ENCODE results near the gene TUBA1A. TPM values are rescaled to one million over a fixed set of nuclear protein-coding genes. Genes with fewer than 3 reads are reported as not detected.
"Not testable (repeated sequence)": the region's sequence is repeated elsewhere in the genome, so short reads cannot be mapped to it uniquely, and the experiment has no call there.

Gene TUBA1A
- total and polyA plus RNA-seq, 2 donors (not counting 1 experiment from before 2014, with no cell fraction given), result 772 to 2,642 TPM

GRCh38 chr12:49197256-49197655 lies 8.4 kb upstream of the TUBA1A start:
- TF ChIP-seq, protein P1, sequence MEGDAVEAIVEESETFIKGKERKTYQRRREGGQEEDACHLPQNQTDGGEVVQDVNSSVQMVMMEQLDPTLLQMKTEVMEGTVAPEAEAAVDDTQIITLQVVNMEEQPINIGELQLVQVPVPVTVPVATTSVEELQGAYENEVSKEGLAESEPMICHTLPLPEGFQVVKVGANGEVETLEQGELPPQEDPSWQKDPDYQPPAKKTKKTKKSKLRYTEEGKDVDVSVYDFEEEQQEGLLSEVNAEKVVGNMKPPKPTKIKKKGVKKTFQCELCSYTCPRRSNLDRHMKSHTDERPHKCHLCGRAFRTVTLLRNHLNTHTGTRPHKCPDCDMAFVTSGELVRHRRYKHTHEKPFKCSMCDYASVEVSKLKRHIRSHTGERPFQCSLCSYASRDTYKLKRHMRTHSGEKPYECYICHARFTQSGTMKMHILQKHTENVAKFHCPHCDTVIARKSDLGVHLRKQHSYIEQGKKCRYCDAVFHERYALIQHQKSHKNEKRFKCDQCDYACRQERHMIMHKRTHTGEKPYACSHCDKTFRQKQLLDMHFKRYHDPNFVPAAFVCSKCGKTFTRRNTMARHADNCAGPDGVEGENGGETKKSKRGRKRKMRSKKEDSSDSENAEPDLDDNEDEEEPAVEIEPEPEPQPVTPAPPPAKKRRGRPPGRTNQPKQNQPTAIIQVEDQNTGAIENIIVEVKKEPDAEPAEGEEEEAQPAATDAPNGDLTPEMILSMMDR (conservative IDR thresholded peaks at IDR 0.05 in 1 of 2, IDR thresholded peaks at IDR 0.05 in 1 of 2; ENCODE audit: low read depth in 1 of 2, low read length in 2 of 2), result no peak
- no peak for TF ChIP-seq EZH2 (IDR thresholded peaks at IDR 0.05; ENCODE audit: low read length, missing control alignments)
- no peak overlapping the region for H3K27ac ChIP-seq (ENCODE audit: insufficient read depth, low read length)
- no peaks in the 10 kb centered on the region for H3K9me3 ChIP-seq (ENCODE audit: control insufficient read depth, insufficient read depth, low read depth, low read length)
- H3K4me1 ChIP-seq (ENCODE audit: control insufficient read depth, extremely low read depth, insufficient read depth, low read length), result peaks cover 21% of the 10 kb centered on the region
- H4K20me1 ChIP-seq (ENCODE audit: control insufficient read depth, extremely low read depth, insufficient read depth, low read length), result no peaks in the 10 kb centered on the region
- no peak for DNase-seq (ENCODE audit: low read depth in 2 of 2)
- no peaks in the 10 kb centered on the region for H3K27me3 ChIP-seq (ENCODE audit: control insufficient read depth, insufficient read depth, low read length)
- no peaks in the 10 kb centered on the region for H3K79me2 ChIP-seq (ENCODE audit: control insufficient read depth, insufficient read depth, low read length)
- no peak overlapping the region for H2AFZ ChIP-seq (ENCODE audit: low read length)
- H3K4me2 ChIP-seq (ENCODE audit: extremely low read depth, insufficient read depth, low read length), result no peak overlapping the region
- no peak overlapping the region for H3K9ac ChIP-seq (ENCODE audit: insufficient read depth, low read length)
- H3K4me3 ChIP-seq (replicated peaks in 1 of 4; ENCODE audit: control extremely low read depth in 1 of 4, insufficient read depth in 1 of 4, low read depth in 3 of 4, low read length in 4 of 4), result no peak overlapping the region
- no peaks in the 10 kb centered on the region for H3K36me3 ChIP-seq (ENCODE audit: control insufficient read depth, insufficient read depth, low read length)

GRCh38 chr12:49195736-49196135 lies 6.9 kb upstream of the TUBA1A start:
- H3K79me2 ChIP-seq (ENCODE audit: control insufficient read depth, insufficient read depth, low read length), result no peaks in the 10 kb centered on the region
- H3K9ac ChIP-seq (ENCODE audit: insufficient read depth, low read length), result no peak overlapping the region
- no peaks in the 10 kb centered on the region for H3K36me3 ChIP-seq (ENCODE audit: control insufficient read depth, insufficient read depth, low read length)
- TF ChIP-seq EZH2 (IDR thresholded peaks at IDR 0.05; ENCODE audit: low read length, missing control alignments), result no peak
- TF ChIP-seq, protein P1 (conservative IDR thresholded peaks at IDR 0.05 in 1 of 2, IDR thresholded peaks at IDR 0.05 in 1 of 2; ENCODE audit: low read depth in 1 of 2, low read length in 2 of 2), result no peak
- no peak for DNase-seq (ENCODE audit: low read depth in 2 of 2)
- no peak overlapping the region for H3K27ac ChIP-seq (ENCODE audit: insufficient read depth, low read length)
- no peak overlapping the region for H3K4me3 ChIP-seq (replicated peaks in 1 of 4; ENCODE audit: control extremely low read depth in 1 of 4, insufficient read depth in 1 of 4, low read depth in 3 of 4, low read length in 4 of 4)
- H3K4me1 ChIP-seq (ENCODE audit: control insufficient read depth, extremely low read depth, insufficient read depth, low read length), result peaks cover 13% of the 10 kb centered on the region
- no peaks in the 10 kb centered on the region for H3K9me3 ChIP-seq (ENCODE audit: control insufficient read depth, insufficient read depth, low read depth, low read length)
- no peak overlapping the region for H3K4me2 ChIP-seq (ENCODE audit: extremely low read depth, insufficient read depth, low read length)
- H3K27me3 ChIP-seq (ENCODE audit: control insufficient read depth, insufficient read depth, low read length), result no peaks in the 10 kb centered on the region
- H4K20me1 ChIP-seq (ENCODE audit: control insufficient read depth, extremely low read depth, insufficient read depth, low read length), result no peaks in the 10 kb centered on the region
- no peak overlapping the region for H2AFZ ChIP-seq (ENCODE audit: low read length)

DNA sequence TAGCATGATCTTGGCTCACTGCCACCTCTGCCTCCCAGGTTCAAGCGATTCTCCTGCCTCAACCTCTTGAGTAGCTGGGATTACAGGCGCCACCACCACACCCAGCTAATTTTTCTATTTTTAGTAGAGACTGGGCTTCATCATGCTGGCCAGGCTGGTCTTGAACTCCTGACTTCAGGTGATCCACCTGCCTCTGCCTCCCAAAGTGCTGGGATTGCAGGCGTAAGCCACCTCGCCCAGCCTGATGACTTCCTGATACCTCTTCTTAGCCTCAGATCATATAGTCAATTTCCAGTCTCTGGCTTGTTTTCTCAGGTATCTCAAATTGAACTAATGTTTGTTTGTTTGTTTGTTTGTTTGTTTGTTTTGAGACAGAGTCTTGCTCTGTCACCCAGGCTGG lies 4.9 kb upstream of the TUBA1A start:
- H3K27me3 ChIP-seq (ENCODE audit: control insufficient read depth, insufficient read depth, low read length); H3K36me3 ChIP-seq (ENCODE audit: control insufficient read depth, insufficient read depth, low read length); H4K20me1 ChIP-seq (ENCODE audit: control insufficient read depth, extremely low read depth, insufficient read depth, low read length); H3K79me2 ChIP-seq (ENCODE audit: control insufficient read depth, insufficient read depth, low read length); H3K9me3 ChIP-seq (ENCODE audit: control insufficient read depth, insufficient read depth, low read depth, low read length); DNase-seq (ENCODE audit: low read depth in 2 of 2); H3K4me1 ChIP-seq (ENCODE audit: control insufficient read depth, extremely low read depth, insufficient read depth, low read length); H3K9ac ChIP-seq (ENCODE audit: insufficient read depth, low read length); H3K27ac ChIP-seq (ENCODE audit: insufficient read depth, low read length); H3K4me2 ChIP-seq (ENCODE audit: extremely low read depth, insufficient read depth, low read length); H3K4me3 ChIP-seq (replicated peaks in 1 of 4; ENCODE audit: control extremely low read depth in 1 of 4, insufficient read depth in 1 of 4, low read depth in 3 of 4, low read length in 4 of 4); H2AFZ ChIP-seq (ENCODE audit: low read length): not testable (repeated sequence)

DNA sequence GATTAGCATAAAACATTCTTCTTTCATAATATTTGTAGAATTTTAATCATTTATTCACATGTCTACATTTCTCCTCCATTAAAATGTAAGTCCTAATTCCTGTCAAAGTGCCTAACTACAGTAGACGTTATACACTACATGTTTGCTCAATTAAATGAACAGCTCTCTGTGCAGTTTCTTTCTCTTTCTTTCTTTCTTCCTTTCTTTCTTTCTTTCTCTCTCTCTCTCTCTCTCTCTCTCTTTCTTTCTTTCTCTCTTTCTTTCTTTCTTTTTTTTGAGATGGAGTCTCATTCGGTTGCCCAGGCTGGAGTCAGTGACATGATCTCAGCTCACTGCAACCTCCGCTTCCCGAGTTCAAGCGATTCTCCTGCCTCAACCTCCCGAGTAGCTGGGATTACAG lies 2.6 kb upstream of the TUBA1A start:
- peaks cover 28% of the 10 kb centered on the region for H3K79me2 ChIP-seq (ENCODE audit: control insufficient read depth, insufficient read depth, low read length)
- H3K4me1 ChIP-seq (ENCODE audit: control insufficient read depth, extremely low read depth, insufficient read depth, low read length); DNase-seq (ENCODE audit: low read depth in 2 of 2); H3K4me3 ChIP-seq (replicated peaks in 1 of 4; ENCODE audit: control extremely low read depth in 1 of 4, insufficient read depth in 1 of 4, low read depth in 3 of 4, low read length in 4 of 4); H4K20me1 ChIP-seq (ENCODE audit: control insufficient read depth, extremely low read depth, insufficient read depth, low read length); H3K27ac ChIP-seq (ENCODE audit: insufficient read depth, low read length); H3K9ac ChIP-seq (ENCODE audit: insufficient read depth, low read length); H3K36me3 ChIP-seq (ENCODE audit: control insufficient read depth, insufficient read depth, low read length); H3K9me3 ChIP-seq (ENCODE audit: control insufficient read depth, insufficient read depth, low read depth, low read length); H2AFZ ChIP-seq (ENCODE audit: low read length); H3K27me3 ChIP-seq (ENCODE audit: control insufficient read depth, insufficient read depth, low read length); H3K4me2 ChIP-seq (ENCODE audit: extremely low read depth, insufficient read depth, low read length): not testable (repeated sequence)

Data from fibroblast of lung (primary cell).